HG03066 (cell line): ENCODE measurements around the gene WBP2.
"Not testable (repeated sequence)": the region's sequence is repeated elsewhere in the genome, so short reads cannot be mapped to it uniquely, and the experiment has no call there.

Experiments used
- ATAC-seq: cut with Tn5 transposase; IDR thresholded peaks from one replicate; pipeline ENCODE4 v1.9.1; 2021; ENCODE audit warnings: low read depth; ENCODE audit not compliant: unreplicated experiment

Gene WBP2

GRCh38 chr17:75819116-75819515 is 36.0 kb downstream of the WBP2 start:
- no peak for ATAC-seq

GRCh38 chr17:75818326-75818885 is 36.7 kb downstream of the WBP2 start:
- no peak for ATAC-seq

GRCh38 chr17:75817571-75817970 is 37.6 kb downstream of the WBP2 start:
- ATAC-seq: no peak

- ATAC-seq: no peak
Observed at GRCh38 chr17:75816693-75817092, 38.4 kb downstream of the WBP2 start.

- ATAC-seq: no peak
Observed at GRCh38 chr17:75815399-75815798, 39.7 kb downstream of the WBP2 start.

GRCh38 chr17:75814900-75815373 is 40.2 kb downstream of the WBP2 start:
- no peak for ATAC-seq

- ATAC-seq: no peak
Observed at GRCh38 chr17:75814021-75814395, 41.1 kb downstream of the WBP2 start.

- ATAC-seq: no peak
Observed at GRCh38 chr17:75813081-75814020, 41.8 kb downstream of the WBP2 start.

GRCh38 chr17:75812096-75813013 is 42.8 kb downstream of the WBP2 start:
- no peak for ATAC-seq

- ATAC-seq: no peak
Observed at GRCh38 chr17:75811174-75811573, 44.0 kb downstream of the WBP2 start.

GRCh38 chr17:75810756-75811155 is 44.4 kb downstream of the WBP2 start:
- not testable (repeated sequence) for ATAC-seq

- ATAC-seq: no peak
Observed at GRCh38 chr17:75810216-75810615, 44.9 kb downstream of the WBP2 start.

- no peak for ATAC-seq
Observed at GRCh38 chr17:75809631-75810111, 45.5 kb downstream of the WBP2 start.

- peak; percentile 54 for ATAC-seq
Observed at GRCh38 chr17:75808905-75809621, 46.1 kb downstream of the WBP2 start.

- no peak for ATAC-seq
Observed at GRCh38 chr17:75808549-75808904, 46.6 kb downstream of the WBP2 start.

- no peak for ATAC-seq
Observed at GRCh38 chr17:75807861-75808260, 47.3 kb downstream of the WBP2 start.

- ATAC-seq: no peak
Observed at GRCh38 chr17:75806822-75807500, 48.2 kb downstream of the WBP2 start.

- no peak for ATAC-seq
Observed at GRCh38 chr17:75803883-75804282, 51.3 kb downstream of the WBP2 start.

- ATAC-seq: no peak
Observed at GRCh38 chr17:75799402-75799801, 55.7 kb downstream of the WBP2 start.
